K562 (cell line): Measurements from ENCODE around the gene MATN1. TPM values are rescaled to one million over a fixed set of nuclear protein-coding genes. Genes with fewer than 3 reads are reported as not detected.

Experiments used
- CBX1 ChIP-seq: sonication (generic); IDR thresholded peaks from 2 replicates; pipeline ENCODE4 v1.6.1; 2016; ENCODE audit warnings: antibody characterized with exemption, low read depth, mild to moderate bottlenecking
- DMBX1 ChIP-seq: fragments of 250-450 bp; sonication (Bioruptor Pico); IDR thresholded peaks from 2 replicates; pipeline ENCODE4 v1.8.0; 2022; ENCODE audit warnings: inconsistent platforms, mild to moderate bottlenecking, moderate library complexity, borderline replicate concordance
- GATAD2A ChIP-seq: fragments of 450-650 bp; IDR thresholded peaks from 2 replicates; pipeline ENCODE4 v1.6.1; 2017
- HDAC2 ChIP-seq: fragments of 450-650 bp; IDR thresholded peaks from 2 replicates; pipeline ENCODE4 v1.6.1; 2016; ENCODE audit warnings: mild to moderate bottlenecking
- HDGF ChIP-seq: fragments of 450-650 bp; IDR thresholded peaks from 2 replicates; pipeline ENCODE4 v1.6.1; 2016
- HOXB6 ChIP-seq: fragments of 250-450 bp; sonication (Bioruptor Pico); IDR thresholded peaks from 2 replicates; pipeline ENCODE4 v1.5.1; 2022; ENCODE audit warnings: mild to moderate bottlenecking, borderline replicate concordance
- NKRF ChIP-seq: fragments of 450-650 bp; IDR thresholded peaks from 2 replicates; pipeline ENCODE4 v1.6.1; 2016; ENCODE audit warnings: borderline replicate concordance
- PHF20 ChIP-seq: fragments of 450-650 bp; IDR thresholded peaks from 2 replicates; pipeline ENCODE4 v1.6.1; 2018; ENCODE audit not compliant: partially characterized antibody
- RBM39 ChIP-seq: fragments of 200-400 bp; formaldehyde crosslinking; optimal IDR thresholded peaks from 2 replicates; pipeline ENCODE3; 2018; ENCODE audit warnings: low read depth, low read length
- ZNF165 ChIP-seq: fragments of 250-450 bp; sonication (Bioruptor Pico); IDR thresholded peaks from 2 replicates; pipeline ENCODE4 v1.4.0; 2020; ENCODE audit warnings: borderline replicate concordance
- ZNF583 ChIP-seq: fragments of 250-450 bp; sonication (Bioruptor Pico); IDR thresholded peaks from 2 replicates; pipeline ENCODE4 v1.4.0; 2020
- polyA plus RNA-seq, 8 experiments: library from polyadenylated mRNA; depleted of rRNA in 4 of 8; stranded (reverse) in 5 of 8; unstranded in 3 of 8; fragments of >200 nt; fragmentation: Nextera tagmentation in 2 of 8; fragmentation: Illumina TruSeq in 1 of 8; extraction: Ambion mirVana in 2 of 8; extraction: Trizol in 1 of 8; gene quantifications; 2 replicates each; pipeline versions ENCODE4 v1.2.1 to v1.2.3, GENCODE V29; 2011 to 2014; ENCODE audit warnings: inconsistent platforms in 1 of 8, missing spikeins in 1 of 8
- total RNA-seq, 7 experiments: library from RNA; depleted of rRNA in 6 of 7; stranded (reverse); fragments of >200 nt in 6 of 7; fragmentation: Illumina TruSeq in 2 of 7; extraction: Trizol in 2 of 7; gene quantifications; 2 replicates each; pipeline versions ENCODE4 v1.2.1 to v1.2.3, GENCODE V29; 2011 to 2021; ENCODE audit warnings: low replicate concordance in 1 of 7
- TF ChIP-seq, protein P1 (sequence below): fragments of 250-450 bp; sonication (Bioruptor Pico); IDR thresholded peaks from 2 replicates; pipeline ENCODE4 v1.4.0; 2020
- TF ChIP-seq, protein P2 (sequence below): sonication (generic); formaldehyde crosslinking; IDR thresholded peaks from 2 replicates; pipeline ENCODE4 v1.8.0; 2023; ENCODE audit warnings: mild to moderate bottlenecking, missing genetic modification reagents

MATN1 gene
- total and polyA plus RNA-seq, 9 of the 15 experiments (the other 6 are each of a cell fraction or from before 2014, with no cell fraction given): 0.10 to 2.3 (median 1.2) TPM

DNA sequence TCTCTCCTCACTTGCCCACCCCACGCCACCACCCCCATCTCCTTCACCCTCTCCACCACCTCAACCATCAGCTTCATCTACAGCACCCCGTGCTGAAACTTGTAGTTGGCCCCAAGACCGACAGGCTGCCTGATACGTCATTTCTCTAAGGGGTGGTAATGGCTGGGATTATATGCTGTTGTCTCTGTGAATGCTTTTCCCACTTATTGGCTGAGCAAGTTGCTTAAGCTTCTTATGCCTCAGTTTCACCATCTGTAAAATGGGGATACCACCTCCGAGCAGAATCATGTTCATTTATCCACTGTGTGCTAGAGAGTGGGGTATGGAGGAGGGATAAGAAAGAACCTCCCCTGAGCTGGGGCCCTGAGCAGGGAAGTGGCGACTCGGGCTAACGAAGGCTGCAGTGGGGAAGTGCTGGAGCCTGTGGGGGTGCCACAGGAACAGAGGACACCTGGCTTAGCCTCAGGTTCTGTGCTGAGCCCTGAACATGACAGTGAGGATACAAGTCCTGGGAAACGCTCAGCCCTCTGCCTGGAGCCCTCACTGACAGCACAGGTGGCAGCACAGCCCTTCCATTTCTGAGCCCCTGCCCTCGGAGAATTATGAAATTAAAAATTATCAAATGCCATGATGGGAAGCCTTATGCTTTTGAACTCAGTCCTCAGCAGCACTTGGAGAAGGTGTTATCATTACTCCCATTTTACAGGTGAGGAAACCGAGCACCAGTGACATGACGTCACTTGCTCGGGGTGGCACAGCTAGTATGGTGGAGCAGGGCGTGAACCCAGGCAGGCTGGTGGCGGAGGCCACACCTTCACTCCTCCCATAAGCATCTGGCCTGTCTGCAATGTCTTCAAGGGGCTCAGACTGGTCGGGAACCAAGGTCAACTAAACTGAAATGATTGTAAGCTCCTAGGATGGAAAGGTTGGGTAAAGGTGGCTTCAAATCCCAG is 2.8 kb downstream of the MATN1 start (continued):
- TF ChIP-seq HOXB6 (CRISPR knock-in tag) (no peak), NKRF (0 out of 2 replicates have a peak, but pooled peaks have one; percentile 23), ZNF165 (CRISPR knock-in tag) (0 out of 2 replicates have a peak, but pooled peaks have one; percentile 41), HDAC2 (peak; percentile 75; the same call in 1 of the 2 replicates), RBM39 (no peak), ZNF583 (CRISPR knock-in tag) (0 out of 2 replicates have a peak, but pooled peaks have one; percentile 29), PHF20 (peak; percentile 56), GATAD2A (peak; percentile 77; the same call in 1 of the 2 replicates), HDGF (peak; percentile 79; the same call in 1 of the 2 replicates), DMBX1 (0 out of 2 replicates have a peak, but pooled peaks have one; percentile 44), CBX1 (peak; percentile 75; the same call in 1 of the 2 replicates)
- TF ChIP-seq, protein P1, sequence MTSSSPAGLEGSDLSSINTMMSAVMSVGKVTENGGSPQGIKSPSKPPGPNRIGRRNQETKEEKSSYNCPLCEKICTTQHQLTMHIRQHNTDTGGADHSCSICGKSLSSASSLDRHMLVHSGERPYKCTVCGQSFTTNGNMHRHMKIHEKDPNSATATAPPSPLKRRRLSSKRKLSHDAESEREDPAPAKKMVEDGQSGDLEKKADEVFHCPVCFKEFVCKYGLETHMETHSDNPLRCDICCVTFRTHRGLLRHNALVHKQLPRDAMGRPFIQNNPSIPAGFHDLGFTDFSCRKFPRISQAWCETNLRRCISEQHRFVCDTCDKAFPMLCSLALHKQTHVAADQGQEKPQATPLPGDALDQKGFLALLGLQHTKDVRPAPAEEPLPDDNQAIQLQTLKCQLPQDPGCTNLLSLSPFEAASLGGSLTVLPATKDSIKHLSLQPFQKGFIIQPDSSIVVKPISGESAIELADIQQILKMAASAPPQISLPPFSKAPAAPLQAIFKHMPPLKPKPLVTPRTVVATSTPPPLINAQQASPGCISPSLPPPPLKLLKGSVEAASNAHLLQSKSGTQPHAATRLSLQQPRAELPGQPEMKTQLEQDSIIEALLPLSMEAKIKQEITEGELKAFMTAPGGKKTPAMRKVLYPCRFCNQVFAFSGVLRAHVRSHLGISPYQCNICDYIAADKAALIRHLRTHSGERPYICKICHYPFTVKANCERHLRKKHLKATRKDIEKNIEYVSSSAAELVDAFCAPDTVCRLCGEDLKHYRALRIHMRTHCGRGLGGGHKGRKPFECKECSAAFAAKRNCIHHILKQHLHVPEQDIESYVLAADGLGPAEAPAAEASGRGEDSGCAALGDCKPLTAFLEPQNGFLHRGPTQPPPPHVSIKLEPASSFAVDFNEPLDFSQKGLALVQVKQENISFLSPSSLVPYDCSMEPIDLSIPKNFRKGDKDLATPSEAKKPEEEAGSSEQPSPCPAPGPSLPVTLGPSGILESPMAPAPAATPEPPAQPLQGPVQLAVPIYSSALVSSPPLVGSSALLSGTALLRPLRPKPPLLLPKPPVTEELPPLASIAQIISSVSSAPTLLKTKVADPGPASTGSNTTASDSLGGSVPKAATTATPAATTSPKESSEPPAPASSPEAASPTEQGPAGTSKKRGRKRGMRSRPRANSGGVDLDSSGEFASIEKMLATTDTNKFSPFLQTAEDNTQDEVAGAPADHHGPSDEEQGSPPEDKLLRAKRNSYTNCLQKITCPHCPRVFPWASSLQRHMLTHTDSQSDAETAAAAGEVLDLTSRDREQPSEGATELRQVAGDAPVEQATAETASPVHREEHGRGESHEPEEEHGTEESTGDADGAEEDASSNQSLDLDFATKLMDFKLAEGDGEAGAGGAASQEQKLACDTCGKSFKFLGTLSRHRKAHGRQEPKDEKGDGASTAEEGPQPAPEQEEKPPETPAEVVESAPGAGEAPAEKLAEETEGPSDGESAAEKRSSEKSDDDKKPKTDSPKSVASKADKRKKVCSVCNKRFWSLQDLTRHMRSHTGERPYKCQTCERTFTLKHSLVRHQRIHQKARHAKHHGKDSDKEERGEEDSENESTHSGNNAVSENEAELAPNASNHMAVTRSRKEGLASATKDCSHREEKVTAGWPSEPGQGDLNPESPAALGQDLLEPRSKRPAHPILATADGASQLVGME: 0 out of 2 replicates have a peak, but pooled peaks have one; percentile 62
- TF ChIP-seq, protein P2, sequence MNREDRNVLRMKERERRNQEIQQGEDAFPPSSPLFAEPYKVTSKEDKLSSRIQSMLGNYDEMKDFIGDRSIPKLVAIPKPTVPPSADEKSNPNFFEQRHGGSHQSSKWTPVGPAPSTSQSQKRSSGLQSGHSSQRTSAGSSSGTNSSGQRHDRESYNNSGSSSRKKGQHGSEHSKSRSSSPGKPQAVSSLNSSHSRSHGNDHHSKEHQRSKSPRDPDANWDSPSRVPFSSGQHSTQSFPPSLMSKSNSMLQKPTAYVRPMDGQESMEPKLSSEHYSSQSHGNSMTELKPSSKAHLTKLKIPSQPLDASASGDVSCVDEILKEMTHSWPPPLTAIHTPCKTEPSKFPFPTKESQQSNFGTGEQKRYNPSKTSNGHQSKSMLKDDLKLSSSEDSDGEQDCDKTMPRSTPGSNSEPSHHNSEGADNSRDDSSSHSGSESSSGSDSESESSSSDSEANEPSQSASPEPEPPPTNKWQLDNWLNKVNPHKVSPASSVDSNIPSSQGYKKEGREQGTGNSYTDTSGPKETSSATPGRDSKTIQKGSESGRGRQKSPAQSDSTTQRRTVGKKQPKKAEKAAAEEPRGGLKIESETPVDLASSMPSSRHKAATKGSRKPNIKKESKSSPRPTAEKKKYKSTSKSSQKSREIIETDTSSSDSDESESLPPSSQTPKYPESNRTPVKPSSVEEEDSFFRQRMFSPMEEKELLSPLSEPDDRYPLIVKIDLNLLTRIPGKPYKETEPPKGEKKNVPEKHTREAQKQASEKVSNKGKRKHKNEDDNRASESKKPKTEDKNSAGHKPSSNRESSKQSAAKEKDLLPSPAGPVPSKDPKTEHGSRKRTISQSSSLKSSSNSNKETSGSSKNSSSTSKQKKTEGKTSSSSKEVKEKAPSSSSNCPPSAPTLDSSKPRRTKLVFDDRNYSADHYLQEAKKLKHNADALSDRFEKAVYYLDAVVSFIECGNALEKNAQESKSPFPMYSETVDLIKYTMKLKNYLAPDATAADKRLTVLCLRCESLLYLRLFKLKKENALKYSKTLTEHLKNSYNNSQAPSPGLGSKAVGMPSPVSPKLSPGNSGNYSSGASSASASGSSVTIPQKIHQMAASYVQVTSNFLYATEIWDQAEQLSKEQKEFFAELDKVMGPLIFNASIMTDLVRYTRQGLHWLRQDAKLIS (CRISPR knock-in tag): no peak
